CD4-positive, alpha-beta T cell treated with Interleukin-10 for 1 hour (primary cell): ENCODE measurements around the gene CCND1.

ENCODE experiments used
- DNase-seq: peaks from one replicate; pipeline ENCODE4 v3.0.0-alpha.2; 2020

Gene CCND1

GRCh38 chr11:69642549-69642912, 1.6 kb downstream of the CCND1 start:
- DNase-seq: peak; percentile 47

GRCh38 chr11:69642913-69643632, 2.1 kb downstream of the CCND1 start:
- peak; percentile 80 for DNase-seq

GRCh38 chr11:69643646-69644045, 2.7 kb downstream of the CCND1 start:
- no peak for DNase-seq

DNA sequence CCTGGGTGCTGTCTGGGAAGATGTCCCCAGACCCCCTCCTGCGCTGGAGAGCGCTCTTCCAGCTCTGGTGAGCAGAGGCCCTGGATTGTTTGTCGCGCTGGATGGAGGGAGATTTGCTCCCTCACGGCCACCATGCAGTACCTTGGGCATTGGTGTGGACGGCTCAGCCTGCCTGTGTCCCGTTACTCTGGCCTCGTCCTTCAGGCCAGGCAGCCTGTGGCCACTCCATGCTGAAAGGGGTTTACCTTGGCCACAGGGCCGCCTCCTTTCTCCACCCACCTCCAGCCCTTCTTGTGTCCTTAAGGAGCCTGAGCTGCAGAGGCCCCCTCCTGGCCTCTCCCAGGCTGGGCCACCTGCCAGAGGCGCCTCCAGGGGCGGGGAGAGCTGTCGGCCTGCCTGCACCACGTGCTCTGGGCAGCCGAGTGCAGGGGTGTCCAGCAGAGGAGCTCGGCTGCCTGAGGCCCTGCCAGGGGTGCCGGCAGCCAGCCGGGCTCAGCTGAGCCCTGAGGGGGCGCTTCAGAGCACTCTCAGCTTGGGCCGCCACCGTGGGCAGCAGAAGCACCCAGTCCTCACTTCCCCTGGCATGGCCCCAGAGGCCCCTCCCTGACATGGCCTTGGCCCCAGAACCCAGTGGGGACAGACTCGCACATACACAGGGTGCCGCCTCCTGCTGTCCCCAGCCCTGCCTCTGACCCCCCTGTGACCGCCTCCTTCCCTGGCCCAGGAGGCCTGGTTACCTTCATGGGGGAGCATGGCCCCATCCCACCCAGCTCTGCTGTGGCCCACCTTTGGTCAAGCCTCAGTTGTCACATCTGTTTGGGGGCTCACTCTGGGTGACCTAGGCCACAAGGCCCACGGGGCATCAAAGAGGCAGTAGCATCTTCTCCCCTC, 3.4 kb downstream of the CCND1 start:
- no peak for DNase-seq

GRCh38 chr11:69644962-69645675, 4.2 kb downstream of the CCND1 start:
- no peak for DNase-seq

DNA sequence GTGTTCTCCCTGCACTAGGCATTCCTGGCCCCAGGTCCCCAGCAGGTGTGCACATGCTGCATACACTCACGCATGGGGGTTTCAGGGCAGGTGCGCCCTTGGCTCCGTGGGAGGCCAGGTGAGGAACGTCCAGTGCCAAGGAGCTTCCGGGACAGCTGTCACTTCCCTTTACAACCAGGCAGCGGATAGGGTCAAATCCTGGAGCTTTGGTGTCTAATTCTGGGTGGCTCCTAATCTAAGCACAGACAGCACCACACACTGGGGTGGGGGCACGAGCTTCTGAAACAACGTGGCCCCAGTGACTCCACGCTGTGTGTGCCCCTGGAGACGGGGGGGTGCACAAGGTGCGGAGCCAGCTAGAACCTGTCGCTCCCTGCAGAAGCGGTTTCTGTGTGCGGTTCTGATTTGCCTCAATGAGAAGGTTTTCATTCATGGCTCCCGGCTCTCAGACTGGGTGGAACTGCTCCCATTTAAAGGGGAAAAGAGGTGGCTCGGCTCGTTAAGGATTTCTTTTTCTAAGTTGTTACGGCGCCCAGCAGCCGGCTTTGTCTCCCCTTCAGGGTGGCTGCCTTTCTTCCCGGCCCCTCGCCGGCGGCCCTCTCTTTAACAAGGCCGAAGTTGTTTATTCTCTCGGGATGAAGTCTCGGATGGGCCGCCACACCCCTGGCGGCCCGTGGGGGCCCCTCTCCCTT, 5.0 kb downstream of the CCND1 start:
- DNase-seq: no peak

- DNase-seq: no peak
Measured at GRCh38 chr11:69646493-69647389, 5.8 kb downstream of the CCND1 start.

DNA sequence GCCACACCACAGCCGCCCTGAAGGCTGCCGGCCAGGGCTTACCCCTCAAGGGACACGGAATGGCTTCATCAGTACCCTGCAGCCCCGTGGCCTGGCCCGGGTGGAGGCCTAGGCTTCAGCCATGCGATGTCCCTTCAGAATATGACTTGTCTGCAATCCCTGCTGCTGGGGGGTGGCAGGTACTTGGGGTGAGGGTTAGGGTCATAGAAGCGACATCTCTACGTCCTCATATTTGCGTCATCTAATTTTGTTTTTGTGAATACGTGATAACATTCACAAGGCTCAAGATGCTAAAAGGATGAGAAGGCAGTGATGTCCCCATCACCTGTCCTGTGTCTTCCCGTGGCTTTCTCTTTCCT, 6.4 kb downstream of the CCND1 start:
- no peak for DNase-seq

DNA sequence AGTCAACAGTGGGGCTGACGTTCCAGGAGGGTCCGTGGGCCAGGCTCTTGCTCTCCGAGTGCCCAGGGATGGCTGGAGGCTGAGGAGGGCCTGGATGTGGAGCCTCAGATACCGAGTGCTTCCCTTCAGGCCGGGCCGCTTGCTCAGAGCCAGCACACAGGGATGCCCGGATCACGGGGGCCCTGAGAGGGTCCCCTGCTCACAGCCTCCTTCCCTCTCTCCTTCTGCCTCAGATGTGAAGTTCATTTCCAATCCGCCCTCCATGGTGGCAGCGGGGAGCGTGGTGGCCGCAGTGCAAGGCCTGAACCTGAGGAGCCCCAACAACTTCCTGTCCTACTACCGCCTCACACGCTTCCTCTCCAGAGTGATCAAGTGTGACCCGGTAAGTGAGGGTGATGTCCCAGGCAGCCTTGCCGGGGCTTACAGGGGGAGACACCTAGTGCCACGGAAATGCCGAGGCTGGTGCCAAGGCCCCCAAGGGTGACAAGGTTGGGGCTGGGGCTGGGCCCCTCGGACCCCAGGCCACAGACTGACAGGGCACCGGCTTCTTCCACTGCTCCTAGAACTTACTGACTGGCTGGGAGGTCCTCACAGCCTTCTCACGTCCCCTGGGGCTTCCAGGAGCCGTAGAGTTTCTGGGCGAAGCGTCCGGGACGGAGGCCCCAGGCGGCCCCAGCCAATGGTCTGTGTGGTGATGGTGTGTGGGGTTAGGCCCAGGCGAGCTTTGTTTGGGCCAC, 7.0 kb downstream of the CCND1 start:
- no peak for DNase-seq

- DNase-seq: no peak
Measured at GRCh38 chr11:69648679-69649575, 8.0 kb downstream of the CCND1 start.

DNA sequence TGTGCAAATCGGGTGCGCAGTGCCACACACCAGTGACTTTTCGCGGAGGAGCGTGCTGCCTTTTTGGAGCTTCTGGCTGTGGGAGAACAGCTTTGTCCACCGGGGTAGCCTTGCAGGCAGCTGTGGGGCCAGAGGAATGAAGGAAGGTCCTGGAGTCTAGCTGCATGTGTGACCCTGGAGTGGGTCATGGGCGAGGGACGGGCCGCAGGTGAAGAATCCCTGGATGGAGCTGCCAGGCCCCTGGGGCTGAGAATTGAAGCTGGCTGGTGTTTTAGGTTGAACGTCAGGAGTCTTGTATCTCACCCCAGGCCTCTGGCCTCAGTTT, 8.6 kb downstream of the CCND1 start:
- no peak for DNase-seq

- no peak for DNase-seq
Measured at GRCh38 chr11:69650081-69650831, 9.3 kb downstream of the CCND1 start.

DNA sequence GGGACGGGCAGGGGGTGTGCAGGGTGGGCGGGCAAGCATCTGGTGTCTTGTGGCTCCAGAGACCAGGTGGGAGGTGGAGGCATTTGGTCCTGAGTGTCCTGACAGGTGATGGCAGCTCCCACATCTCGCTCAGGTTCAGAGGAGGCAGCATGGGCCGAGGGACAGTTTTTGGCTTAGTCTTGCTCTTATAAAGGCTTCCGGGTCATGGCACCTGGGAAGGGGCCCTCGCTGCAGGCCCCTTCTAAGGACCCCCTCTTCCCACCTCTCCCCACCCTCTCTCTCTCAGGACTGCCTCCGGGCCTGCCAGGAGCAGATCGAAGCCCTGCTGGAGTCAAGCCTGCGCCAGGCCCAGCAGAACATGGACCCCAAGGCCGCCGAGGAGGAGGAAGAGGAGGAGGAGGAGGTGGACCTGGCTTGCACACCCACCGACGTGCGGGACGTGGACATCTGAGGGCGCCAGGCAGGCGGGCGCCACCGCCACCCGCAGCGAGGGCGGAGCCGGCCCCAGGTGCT, 9.9 kb downstream of the CCND1 start:
- no peak for DNase-seq

DNA sequence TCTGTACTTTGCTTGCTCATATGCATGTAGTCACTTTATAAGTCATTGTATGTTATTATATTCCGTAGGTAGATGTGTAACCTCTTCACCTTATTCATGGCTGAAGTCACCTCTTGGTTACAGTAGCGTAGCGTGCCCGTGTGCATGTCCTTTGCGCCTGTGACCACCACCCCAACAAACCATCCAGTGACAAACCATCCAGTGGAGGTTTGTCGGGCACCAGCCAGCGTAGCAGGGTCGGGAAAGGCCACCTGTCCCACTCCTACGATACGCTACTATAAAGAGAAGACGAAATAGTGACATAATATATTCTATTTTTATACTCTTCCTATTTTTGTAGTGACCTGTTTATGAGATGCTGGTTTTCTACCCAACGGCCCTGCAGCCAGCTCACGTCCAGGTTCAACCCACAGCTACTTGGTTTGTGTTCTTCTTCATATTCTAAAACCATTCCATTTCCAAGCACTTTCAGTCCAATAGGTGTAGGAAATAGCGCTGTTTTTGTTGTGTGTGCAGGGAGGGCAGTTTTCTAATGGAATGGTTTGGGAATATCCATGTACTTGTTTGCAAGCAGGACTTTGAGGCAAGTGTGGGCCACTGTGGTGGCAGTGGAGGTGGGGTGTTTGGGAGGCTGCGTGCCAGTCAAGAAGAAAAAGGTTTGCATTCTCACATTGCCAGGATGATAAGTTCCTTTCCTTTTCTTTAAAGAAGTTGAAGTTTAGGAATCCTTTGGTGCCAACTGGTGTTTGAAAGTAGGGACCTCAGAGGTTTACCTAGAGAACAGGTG, 11.1 kb downstream of the CCND1 start:
- no peak for DNase-seq

DNA sequence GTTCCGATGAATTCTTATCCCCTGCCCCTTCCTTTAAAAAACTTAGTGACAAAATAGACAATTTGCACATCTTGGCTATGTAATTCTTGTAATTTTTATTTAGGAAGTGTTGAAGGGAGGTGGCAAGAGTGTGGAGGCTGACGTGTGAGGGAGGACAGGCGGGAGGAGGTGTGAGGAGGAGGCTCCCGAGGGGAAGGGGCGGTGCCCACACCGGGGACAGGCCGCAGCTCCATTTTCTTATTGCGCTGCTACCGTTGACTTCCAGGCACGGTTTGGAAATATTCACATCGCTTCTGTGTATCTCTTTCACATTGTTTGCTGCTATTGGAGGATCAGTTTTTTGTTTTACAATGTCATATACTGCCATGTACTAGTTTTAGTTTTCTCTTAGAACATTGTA, 12.0 kb downstream of the CCND1 start:
- no peak for DNase-seq

GRCh38 chr11:69653406-69653960, 12.5 kb downstream of the CCND1 start:
- DNase-seq: no peak

DNA sequence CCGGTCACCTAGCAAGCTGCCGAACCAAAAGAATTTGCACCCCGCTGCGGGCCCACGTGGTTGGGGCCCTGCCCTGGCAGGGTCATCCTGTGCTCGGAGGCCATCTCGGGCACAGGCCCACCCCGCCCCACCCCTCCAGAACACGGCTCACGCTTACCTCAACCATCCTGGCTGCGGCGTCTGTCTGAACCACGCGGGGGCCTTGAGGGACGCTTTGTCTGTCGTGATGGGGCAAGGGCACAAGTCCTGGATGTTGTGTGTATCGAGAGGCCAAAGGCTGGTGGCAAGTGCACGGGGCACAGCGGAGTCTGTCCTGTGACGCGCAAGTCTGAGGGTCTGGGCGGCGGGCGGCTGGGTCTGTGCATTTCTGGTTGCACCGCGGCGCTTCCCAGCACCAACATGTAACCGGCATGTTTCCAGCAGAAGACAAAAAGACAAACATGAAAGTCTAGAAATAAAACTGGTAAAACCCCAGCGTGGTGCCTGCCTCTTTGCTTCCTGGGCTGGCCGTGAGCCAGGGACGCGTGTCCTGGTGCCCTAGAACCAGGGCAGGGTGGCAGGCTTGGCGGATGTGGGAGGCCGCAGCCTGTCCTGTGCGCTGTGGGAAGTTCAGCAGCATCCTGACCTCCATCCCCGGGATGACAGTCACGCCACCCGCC, 13.2 kb downstream of the CCND1 start:
- DNase-seq: no peak
